ENCODE data around the gene HSPA4.
"Not testable (repeated sequence)": the region's sequence is repeated elsewhere in the genome, so short reads cannot be mapped to it uniquely, and the experiment has no call there.

HSPA4 gene

DNA sequence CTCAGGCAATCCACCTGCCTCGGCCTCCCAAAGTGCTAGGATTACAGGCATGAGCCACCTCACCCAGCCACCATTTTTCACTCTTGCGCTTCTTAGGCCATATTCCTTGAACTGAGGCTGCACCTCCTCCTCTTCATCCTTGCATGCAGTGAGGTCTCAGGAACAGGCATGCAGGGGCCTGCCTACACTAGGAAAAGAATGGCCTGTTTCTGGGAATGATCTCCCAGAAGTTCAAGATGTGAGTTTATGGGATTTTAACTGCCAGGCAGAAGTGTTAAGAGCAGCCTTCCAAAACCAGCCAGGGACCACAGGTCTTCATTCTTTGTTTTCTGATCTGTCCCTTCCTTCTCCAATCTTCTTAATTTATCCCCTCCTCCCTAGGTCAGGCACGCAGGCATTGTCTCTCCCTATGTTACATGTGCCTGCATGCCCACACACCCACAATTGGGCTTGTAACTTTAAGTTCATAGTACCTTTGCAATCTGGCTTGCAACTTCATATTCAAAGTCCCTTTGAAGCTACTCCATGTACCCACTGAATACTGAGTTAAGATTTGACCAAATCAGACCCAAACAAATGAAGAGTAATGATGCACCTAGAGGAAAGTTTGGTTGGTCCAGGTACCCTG is 10.5 kb upstream of the HSPA4 start:
- no peaks in the 10 kb centered on the region for H3K9me3 Mint-ChIP-seq
- no peak overlapping the region for H3K27ac Mint-ChIP-seq
- no peaks in the 10 kb centered on the region for H3K36me3 Mint-ChIP-seq (ENCODE audit: low read depth)
- H3K4me1 Mint-ChIP-seq (ENCODE audit: low read depth), result peaks cover 3% of the 10 kb centered on the region
- H3K27me3 Mint-ChIP-seq, result no peaks in the 10 kb centered on the region
- no peak overlapping the region for H3K4me3 Mint-ChIP-seq

DNA sequence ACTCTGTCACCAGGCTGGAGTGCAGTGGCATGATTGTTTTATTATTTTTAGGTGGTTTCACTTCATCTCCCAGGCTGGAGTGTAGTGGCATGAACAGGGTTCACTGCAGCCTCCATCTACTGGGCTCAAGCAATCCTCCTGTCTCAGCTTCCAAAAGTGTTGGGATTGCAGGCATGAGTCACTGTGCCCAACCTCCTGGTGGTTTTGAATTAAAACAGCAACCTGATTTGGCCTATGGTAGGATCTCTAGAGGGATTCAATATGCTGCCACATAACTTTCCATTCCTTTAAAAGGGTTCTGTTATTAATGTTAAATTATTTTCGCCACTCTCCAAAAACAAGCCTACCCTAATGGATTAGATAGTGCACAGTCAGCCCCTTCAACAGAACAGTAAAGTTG is 9.9 kb upstream of the HSPA4 start:
- no peaks in the 10 kb centered on the region for H3K9me3 Mint-ChIP-seq
- no peaks in the 10 kb centered on the region for H3K27me3 Mint-ChIP-seq
- no peak overlapping the region for H3K4me3 Mint-ChIP-seq
- H3K4me1 Mint-ChIP-seq (ENCODE audit: low read depth), result peaks cover 3% of the 10 kb centered on the region
- H3K27ac Mint-ChIP-seq, result no peak overlapping the region
- no peaks in the 10 kb centered on the region for H3K36me3 Mint-ChIP-seq (ENCODE audit: low read depth)

DNA sequence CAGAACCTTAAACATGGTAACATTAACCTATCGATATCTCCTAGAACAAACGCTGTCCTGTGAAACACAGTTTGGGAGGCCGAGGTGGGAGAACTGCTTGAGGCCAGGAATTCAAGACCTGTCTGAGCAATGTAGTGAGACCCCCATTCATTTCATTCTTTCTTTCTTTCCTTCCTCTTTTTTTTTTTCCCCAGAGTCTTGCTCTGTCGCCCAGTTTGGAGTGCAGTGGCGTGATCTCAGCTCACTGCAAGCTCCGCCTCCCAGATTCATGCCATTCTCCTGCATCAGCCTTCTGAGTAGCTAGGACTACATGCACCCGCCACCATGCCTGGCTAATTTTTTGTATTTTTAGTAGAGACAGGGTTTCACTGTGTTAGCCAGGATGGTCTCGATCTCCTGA is 5.3 kb upstream of the HSPA4 start:
- not testable (repeated sequence) for H3K27ac Mint-ChIP-seq; H3K27me3 Mint-ChIP-seq; H3K36me3 Mint-ChIP-seq (ENCODE audit: low read depth); H3K4me3 Mint-ChIP-seq; H3K9me3 Mint-ChIP-seq
- H3K4me1 Mint-ChIP-seq (ENCODE audit: low read depth), result peaks cover 23% of the 10 kb centered on the region

DNA sequence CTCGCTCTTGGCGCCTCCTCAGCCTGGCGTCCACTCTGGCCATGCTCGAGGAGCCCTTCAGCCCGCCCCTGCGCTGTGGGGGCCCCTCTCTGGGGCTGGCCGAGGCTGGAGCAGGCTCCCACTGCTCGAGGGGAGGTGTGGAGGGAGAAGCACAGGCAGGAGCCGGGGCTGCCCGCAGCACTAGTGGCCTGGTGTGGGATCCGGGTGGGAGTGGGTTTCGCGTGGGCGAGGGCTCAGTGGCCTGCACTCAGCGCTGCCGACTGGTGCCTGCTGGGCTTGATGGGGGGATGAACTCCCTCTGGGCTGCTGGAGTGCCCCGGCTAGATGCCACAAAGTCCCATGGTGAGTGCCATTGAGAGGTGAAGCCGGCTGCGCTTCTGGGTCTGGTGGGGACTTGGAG is 4.4 kb upstream of the HSPA4 start:
- peaks cover 23% of the 10 kb centered on the region for H3K4me1 Mint-ChIP-seq (ENCODE audit: low read depth)
- no peak overlapping the region for H3K4me3 Mint-ChIP-seq
- H3K27me3 Mint-ChIP-seq, result no peaks in the 10 kb centered on the region
- H3K9me3 Mint-ChIP-seq, result no peaks in the 10 kb centered on the region
- H3K27ac Mint-ChIP-seq, result no peak overlapping the region
- peaks cover 4% of the 10 kb centered on the region for H3K36me3 Mint-ChIP-seq (ENCODE audit: low read depth)

GRCh38 chr5:133048993-133049725 is 2.7 kb upstream of the HSPA4 start:
- H3K9me3 Mint-ChIP-seq, result no peaks in the 10 kb centered on the region
- peaks cover 12% of the 10 kb centered on the region for H3K36me3 Mint-ChIP-seq (ENCODE audit: low read depth)
- no peaks in the 10 kb centered on the region for H3K27me3 Mint-ChIP-seq
- peak overlapping the region; percentile 76 for H3K27ac Mint-ChIP-seq
- H3K4me1 Mint-ChIP-seq (ENCODE audit: low read depth), result peaks cover 36% of the 10 kb centered on the region
- H3K4me3 Mint-ChIP-seq, result no peak overlapping the region

- peaks cover 41% of the 10 kb centered on the region for H3K4me1 Mint-ChIP-seq (ENCODE audit: low read depth)
- H3K36me3 Mint-ChIP-seq (ENCODE audit: low read depth), result peaks cover 17% of the 10 kb centered on the region
- no peak overlapping the region for H3K4me3 Mint-ChIP-seq
- peak overlapping the region; percentile 76 for H3K27ac Mint-ChIP-seq
- H3K27me3 Mint-ChIP-seq, result no peaks in the 10 kb centered on the region
- no peaks in the 10 kb centered on the region for H3K9me3 Mint-ChIP-seq
These were observed 2.1 kb upstream of the HSPA4 start for GRCh38 chr5:133049726-133050048.

- Mint-ChIP-seq H3K4me1 (ENCODE audit: low read depth) (peaks cover 49% of the 10 kb centered on the region), H3K4me3 (peak overlapping the region; percentile 95), H3K36me3 (ENCODE audit: low read depth) (peaks cover 26% of the 10 kb centered on the region), H3K9me3 (no peaks in the 10 kb centered on the region), H3K27ac (peak overlapping the region; percentile 99), H3K27me3 (no peaks in the 10 kb centered on the region)
These were observed 1.3 kb upstream of the HSPA4 start for GRCh38 chr5:133050521-133050920.

DNA sequence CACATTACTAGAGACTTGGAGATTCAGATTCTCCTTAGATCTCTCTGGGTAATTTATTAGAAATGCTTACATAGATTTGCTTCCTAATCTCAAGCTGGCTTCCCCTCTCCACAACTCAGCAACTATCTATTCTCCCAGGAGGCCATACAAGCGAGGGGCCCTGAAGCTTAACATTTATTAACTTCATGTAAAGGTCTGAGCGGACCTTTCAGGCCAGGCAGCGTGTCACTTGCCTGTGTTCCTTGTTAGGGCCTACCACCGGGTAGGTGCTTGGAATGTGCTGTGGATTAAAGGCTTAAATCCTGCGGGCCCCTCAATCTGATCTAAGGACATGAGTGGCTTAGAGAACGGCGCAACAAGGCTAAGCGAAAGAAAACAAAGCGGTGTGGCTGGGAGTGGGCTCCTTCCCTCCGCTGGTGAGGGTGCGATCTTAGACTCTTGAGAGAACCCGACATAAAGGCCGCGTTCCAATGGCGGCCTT is 712 bp upstream of the HSPA4 start:
- Mint-ChIP-seq H3K9me3 (no peaks in the 10 kb centered on the region), H3K27me3 (no peaks in the 10 kb centered on the region), H3K27ac (peak overlapping the region; percentile 99), H3K36me3 (ENCODE audit: low read depth) (peaks cover 31% of the 10 kb centered on the region), H3K4me3 (peak overlapping the region; percentile 95), H3K4me1 (ENCODE audit: low read depth) (peaks cover 55% of the 10 kb centered on the region)

- Mint-ChIP-seq H3K36me3 (ENCODE audit: low read depth) (peaks cover 34% of the 10 kb centered on the region), H3K27ac (peak overlapping the region; percentile 99), H3K4me1 (ENCODE audit: low read depth) (peaks cover 69% of the 10 kb centered on the region), H3K9me3 (no peaks in the 10 kb centered on the region), H3K27me3 (no peaks in the 10 kb centered on the region), H3K4me3 (peak overlapping the region; percentile 95)
These were observed 733 bp downstream of the HSPA4 start for GRCh38 chr5:133052317-133053175.

GRCh38 chr5:133053448-133053847 is 1.6 kb downstream of the HSPA4 start:
- H3K4me1 Mint-ChIP-seq (ENCODE audit: low read depth), result peaks cover 77% of the 10 kb centered on the region
- H3K9me3 Mint-ChIP-seq, result no peaks in the 10 kb centered on the region
- H3K27ac Mint-ChIP-seq, result peak overlapping the region; percentile 63
- peaks cover 39% of the 10 kb centered on the region for H3K36me3 Mint-ChIP-seq (ENCODE audit: low read depth)
- no peaks in the 10 kb centered on the region for H3K27me3 Mint-ChIP-seq
- peak overlapping the region; percentile 95 for H3K4me3 Mint-ChIP-seq

GRCh38 chr5:133054697-133055471 is 3.1 kb downstream of the HSPA4 start:
- Mint-ChIP-seq H3K27ac (peak overlapping the region; percentile 40), H3K27me3 (no peaks in the 10 kb centered on the region), H3K4me3 (peak overlapping the region; percentile 58), H3K4me1 (ENCODE audit: low read depth) (peaks cover 75% of the 10 kb centered on the region), H3K36me3 (ENCODE audit: low read depth) (peaks cover 43% of the 10 kb centered on the region), H3K9me3 (no peaks in the 10 kb centered on the region)

DNA sequence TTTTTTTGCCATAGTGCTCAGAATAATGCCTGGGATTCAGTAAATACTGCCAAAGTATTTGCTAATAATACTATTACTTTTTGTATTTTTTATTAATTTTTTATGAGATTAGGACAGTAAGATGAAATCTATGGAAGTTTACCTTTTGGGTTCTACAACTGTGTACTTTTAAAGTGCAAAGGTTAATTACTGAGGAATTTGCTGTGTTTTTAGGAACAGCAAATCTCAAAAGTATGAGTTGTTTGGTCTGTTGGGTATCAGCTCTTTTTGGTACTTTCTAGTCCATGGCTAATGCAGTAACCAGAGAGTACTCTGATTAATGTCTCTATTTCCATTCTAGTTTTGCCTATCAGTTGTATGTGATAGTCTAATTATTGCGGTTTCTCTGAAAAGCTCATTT is 5.1 kb downstream of the HSPA4 start:
- H3K4me1 Mint-ChIP-seq (ENCODE audit: low read depth), result peaks cover 72% of the 10 kb centered on the region
- no peaks in the 10 kb centered on the region for H3K9me3 Mint-ChIP-seq
- no peak overlapping the region for H3K27ac Mint-ChIP-seq
- H3K4me3 Mint-ChIP-seq, result no peak overlapping the region
- no peaks in the 10 kb centered on the region for H3K27me3 Mint-ChIP-seq
- peaks cover 43% of the 10 kb centered on the region for H3K36me3 Mint-ChIP-seq (ENCODE audit: low read depth)

GRCh38 chr5:133059621-133060020 is 7.8 kb downstream of the HSPA4 start:
- H3K4me1 Mint-ChIP-seq (ENCODE audit: low read depth), result peaks cover 68% of the 10 kb centered on the region
- peaks cover 40% of the 10 kb centered on the region for H3K36me3 Mint-ChIP-seq (ENCODE audit: low read depth)
- no peak overlapping the region for H3K4me3 Mint-ChIP-seq
- no peaks in the 10 kb centered on the region for H3K9me3 Mint-ChIP-seq
- H3K27ac Mint-ChIP-seq, result peak overlapping the region; percentile 15
- H3K27me3 Mint-ChIP-seq, result no peaks in the 10 kb centered on the region

DNA sequence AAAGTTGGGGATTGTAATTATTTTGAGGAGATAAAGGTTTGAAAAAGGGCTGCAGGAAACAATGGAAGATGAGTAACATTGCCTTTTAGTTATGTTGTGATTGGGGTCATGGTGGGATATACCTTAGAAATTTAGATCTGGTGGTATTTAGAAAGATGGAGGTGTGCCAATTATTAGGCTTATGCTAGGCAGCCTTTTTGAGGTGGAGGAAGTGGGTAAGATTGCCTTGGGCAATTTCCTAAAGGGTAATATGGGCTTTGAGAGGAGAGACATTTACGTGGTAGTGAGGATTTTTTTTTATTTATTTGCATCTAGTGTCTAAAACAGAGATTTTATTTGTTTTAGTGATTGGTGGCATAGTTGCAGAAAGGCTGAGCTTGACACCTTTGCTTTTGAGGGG is 10.5 kb downstream of the HSPA4 start:
- peak overlapping the region; percentile 19 for H3K27ac Mint-ChIP-seq
- peaks cover 46% of the 10 kb centered on the region for H3K36me3 Mint-ChIP-seq (ENCODE audit: low read depth)
- H3K4me1 Mint-ChIP-seq (ENCODE audit: low read depth), result peaks cover 47% of the 10 kb centered on the region
- no peaks in the 10 kb centered on the region for H3K27me3 Mint-ChIP-seq
- H3K4me3 Mint-ChIP-seq, result no peak overlapping the region
- H3K9me3 Mint-ChIP-seq, result no peaks in the 10 kb centered on the region
